ENCODE measurements around the gene KPNA6. TPM values are rescaled to one million over a fixed set of nuclear protein-coding genes. Genes with fewer than 3 reads are reported as not detected.

Gene KPNA6
- total RNA-seq: 39.3 and 61.2 TPM in 2 replicates

DNA sequence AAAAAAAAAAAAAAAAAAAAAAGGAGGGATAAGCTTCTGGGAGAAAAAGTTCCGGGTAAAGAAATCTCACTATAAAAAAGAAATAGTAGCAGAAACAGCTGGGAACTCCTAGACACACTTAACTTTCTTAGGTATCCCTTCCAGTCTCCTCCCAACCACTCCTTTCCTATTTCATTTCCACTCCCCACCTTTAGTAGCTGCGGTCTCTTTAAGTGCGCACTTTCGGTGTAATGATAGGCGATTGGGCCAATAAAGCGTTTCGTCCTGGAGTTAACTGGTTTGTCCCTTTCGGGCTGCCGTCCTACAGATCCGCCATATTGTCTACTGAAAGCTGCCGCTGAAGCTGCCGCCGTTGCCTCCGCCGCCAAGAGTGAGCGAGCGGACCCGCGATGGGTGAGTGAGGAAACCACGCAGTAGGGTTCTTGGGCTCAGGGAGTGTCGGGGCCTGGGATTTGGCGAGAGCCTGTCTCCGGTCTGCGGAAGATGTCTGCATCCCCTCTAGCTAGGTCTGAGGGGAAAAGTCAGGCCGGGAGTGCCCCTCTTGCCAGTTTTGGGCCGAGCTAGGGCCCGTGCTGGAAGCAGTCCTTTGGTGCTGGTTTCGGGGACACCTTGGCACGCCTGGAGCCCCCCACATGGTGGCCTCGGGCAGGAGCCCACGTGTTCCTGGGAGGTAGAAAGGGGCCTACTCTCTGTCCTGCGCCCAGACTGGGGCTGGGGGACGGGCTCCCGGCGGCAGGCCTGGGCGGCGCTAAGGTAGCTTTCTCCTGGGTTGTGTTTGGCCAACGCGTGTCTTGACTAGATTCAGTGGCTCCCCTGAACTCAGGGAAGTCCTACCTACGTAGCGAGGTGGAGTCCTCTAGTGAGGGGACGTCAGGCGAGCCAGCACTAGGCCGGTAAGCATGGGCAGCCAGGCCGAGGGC is at the start of gene KPNA6:
TSS of gene KPNA6 (plus strand) at position 315 of the 920 bp plus-strand sequence. CDS start at position 390, 75 bp downstream.

DNA sequence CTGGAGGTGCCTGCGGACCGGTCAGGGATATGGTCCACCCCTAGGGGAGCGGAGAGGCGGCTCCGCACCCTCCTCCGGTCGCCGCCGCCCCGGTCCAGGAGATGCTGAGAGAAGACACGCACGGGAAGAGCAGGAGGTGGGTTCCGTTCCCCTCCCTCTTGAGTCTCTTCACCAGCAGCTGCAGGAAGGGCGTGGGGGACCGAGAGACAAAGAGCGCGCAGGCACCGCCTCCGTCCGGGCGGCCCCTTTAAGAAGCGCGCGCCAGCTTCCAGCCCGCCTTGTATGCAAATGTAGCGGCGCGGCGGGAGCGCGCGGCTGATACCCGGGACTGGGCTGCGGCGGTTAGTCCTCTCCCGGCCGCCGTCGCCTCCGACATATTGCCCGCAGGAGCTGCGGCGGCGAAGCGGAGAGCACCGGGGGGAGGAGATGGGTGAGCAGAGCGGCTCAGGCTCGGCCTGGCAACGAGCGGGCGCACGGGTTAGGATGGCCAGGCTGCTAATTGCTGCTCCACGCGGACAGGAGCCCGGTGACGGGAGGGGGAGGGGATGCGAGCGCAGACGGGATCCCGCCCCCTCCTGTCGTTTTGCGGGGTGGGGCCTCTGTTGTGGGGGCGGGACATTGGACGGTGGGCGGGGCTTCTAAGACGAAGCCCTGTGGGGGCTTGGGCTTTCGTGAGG is 35.1 kb upstream of the KPNA6 start, which contains the start of gene TMEM39B:
TSS of gene TMEM39B (plus strand) at position 318 of the 677 bp plus-strand sequence. CDS start at position 427, 109 bp downstream.

DNA sequence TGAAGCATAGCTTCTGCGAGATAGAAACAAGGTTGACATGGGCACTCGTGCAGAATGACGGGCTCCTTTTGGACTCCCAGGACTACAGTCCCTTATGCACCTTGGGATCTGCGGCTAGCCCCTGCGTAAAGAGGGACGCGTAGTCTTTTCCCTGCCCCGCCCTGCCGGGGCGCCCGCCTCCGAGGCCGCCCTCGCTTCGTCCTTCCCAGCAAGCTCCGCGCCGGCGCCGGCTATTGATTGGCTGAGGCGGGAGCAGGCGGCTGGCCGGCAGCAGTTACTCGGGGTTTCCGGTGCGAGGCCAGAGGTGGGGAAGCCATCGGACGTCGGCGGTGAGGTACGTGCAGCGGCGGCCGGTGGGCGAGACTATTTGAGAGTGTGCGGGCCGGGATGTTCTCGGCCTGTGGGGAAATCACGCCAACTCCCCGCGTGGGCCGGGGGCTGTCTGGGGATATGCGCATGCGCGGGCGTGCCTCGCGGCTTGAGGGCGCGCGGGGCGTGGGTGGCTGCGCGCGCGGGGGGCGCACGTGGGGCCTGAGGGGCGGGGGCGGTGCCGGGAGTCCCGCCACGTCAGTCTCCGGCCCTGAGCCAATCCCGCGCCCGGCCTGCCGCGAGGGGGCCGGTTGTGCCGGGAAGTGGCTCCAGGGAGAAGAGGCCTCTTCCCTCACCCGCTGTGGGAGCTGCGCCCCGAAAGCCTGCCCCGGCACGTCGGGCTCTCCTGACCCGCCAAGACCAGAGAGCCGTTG is 71.8 kb downstream of the KPNA6 start, which contains the start of gene TXLNA:
TSS of gene TXLNA (plus strand) at position 233 of the 743 bp plus-strand sequence. CDS start 671 bp downstream, outside the sequence.

GRCh38 chr1:32200226-32201010 is 92.6 kb downstream of the KPNA6 start, which contains the start of gene CCDC28B:
CCDC28B (plus strand) TSS chr1:32200595; CDS start chr1:32201936, 1,341 bp downstream.

DNA sequence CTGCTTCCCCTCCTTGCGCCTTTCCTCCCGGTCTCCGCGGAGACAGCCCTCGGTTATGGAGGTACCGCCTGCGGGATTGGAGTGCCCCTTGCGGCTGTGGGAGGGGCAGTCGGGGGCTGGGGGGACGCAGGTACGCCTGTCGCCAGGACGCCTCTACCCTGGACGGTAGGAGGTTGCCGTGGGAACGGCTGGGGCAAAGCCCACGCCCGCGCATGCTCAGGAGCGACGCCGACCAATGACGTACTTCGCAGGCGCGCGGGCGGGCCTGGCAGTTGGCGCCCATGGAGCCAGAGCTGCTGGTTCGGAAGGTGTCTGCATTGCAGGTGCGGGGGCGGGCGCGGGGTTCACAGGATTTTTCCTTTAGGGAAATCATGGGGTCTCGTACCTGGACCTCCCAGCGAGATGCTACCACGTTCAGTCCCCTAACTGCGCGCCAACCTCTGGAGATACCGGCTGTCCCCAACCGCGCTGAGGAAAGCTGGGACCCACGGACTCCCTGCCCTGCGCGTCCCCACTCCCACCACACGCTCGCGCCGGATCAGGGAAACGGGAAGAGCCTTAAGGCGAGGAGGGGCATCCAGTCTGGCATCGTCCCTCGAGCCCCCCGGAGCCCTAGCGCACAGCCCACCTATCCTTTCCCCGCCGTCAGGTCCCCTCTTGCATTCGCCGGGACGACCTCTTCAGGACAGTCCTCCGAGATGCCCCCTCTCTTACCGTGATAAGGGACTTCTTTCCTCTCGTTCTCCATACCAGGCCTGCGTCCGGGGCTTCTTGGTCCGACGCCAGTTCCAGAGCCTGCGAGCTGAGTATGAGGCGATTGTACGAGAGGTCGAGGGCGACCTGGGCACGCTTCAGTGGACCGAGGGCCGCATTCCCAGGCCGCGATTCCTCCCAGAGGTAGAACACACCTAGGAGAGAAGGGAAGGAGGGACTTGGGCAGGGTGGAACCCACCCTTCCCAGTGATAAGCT is 97.8 kb downstream of the KPNA6 start, which contains the start of gene IQCC:
TSS of gene IQCC (plus strand) at position 271 of the 970 bp plus-strand sequence. CDS start at position 282, 11 bp downstream.

GRCh38 chr1:32208891-32209328 is 101.1 kb downstream of the KPNA6 start, which contains the start of gene DCDC2B:
DCDC2B (plus strand) TSS chr1:32209089; CDS start chr1:32209094, 5 bp downstream.

DNA sequence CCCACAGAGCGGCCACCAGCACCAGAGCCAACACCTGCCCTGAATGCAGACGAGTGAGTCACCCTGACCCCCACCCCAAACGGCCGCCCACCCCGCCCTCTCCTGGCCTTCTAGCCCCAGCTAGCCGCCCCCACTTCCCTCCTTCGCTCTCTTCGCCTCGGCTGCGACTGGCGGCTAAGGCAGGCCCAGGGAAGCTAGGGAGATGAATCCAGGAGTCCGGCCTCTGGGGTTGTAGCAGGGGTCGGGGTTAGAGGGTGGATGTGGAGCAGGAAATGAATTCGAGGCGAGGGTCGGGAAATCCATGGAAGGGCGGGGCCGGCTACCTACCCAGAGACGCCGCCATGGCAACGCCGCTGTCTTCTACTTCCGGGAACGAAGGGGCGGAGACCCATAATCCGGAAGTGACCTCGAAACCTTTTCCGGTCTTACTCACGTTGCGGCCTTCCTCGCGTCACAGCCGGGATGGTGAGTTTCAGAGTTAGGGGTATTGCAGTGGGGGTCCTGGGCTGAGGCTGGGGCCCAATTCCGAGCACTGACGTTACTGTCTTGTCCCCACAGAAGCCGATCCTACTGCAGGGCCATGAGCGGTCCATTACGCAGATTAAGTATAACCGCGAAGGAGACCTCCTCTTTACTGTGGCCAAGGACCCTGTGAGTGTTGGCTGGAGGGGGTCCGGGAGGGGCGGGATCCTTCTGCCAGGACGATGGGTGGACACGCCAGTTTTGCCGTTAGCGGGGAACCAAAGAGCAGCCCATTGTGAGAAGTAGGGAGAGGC is 114.3 kb downstream of the KPNA6 start, which contains the start of the genes EIF3I and TMEM234:
TSS of gene EIF3I (plus strand) at position 428 of the 776 bp plus-strand sequence. CDS start at position 463, 35 bp downstream.
TSS of gene TMEM234 (minus strand) at position 374 of the 776 bp plus-strand sequence. CDS start at position 343, 31 bp downstream.

Small RNA genes within 50 kb of the gene (small RNA-seq; reads per million reads assigned to genes)
- gene MIR5585 (not detected), gene RF00017 (not detected)

Other genes with a start within 250 kb of the KPNA6 start
- gene PTP4A2, start 169.7 kb upstream of the KPNA6 start, total RNA-seq: 308 and 353 TPM in 2 replicates
- 42.6 and 52.2 TPM in 2 replicates for gene KHDRBS1, start 94.2 kb upstream of the KPNA6 start, total RNA-seq
- 7.3 and 10.2 TPM in 2 replicates for gene TMEM39B, start 35.1 kb upstream of the KPNA6 start, total RNA-seq
- gene TXLNA, start 71.6 kb downstream of the KPNA6 start, total RNA-seq: 75.7 and 82.9 TPM in 2 replicates
- 7.3 and 8.4 TPM in 2 replicates for gene CCDC28B, start 92.5 kb downstream of the KPNA6 start, total RNA-seq
- gene IQCC, start 97.6 kb downstream of the KPNA6 start, total RNA-seq: 1.1 and 2.0 TPM in 2 replicates
- not detected in 2 replicates for gene DCDC2B, start 101.0 kb downstream of the KPNA6 start, total RNA-seq
- gene TMEM234, start 114.3 kb downstream of the KPNA6 start, total RNA-seq: 16.5 and 17.2 TPM in 2 replicates
- gene EIF3I, start 114.4 kb downstream of the KPNA6 start, total RNA-seq: 290 and 329 TPM in 2 replicates
- gene FAM167B, start 139.2 kb downstream of the KPNA6 start, total RNA-seq: 0.39 and 1.1 TPM in 2 replicates
- not detected in 2 replicates for gene LCK, start 143.2 kb downstream of the KPNA6 start, total RNA-seq
- gene HDAC1, start 184.0 kb downstream of the KPNA6 start, total RNA-seq: 32.3 and 44.0 TPM in 2 replicates
- 1.6 and 2.6 TPM in 2 replicates for gene MARCKSL1, start 228.2 kb downstream of the KPNA6 start, total RNA-seq